Lung (tissue), 12 donors: Measurements from ENCODE around the gene UBTD2. TPM values are rescaled to one million over a fixed set of nuclear protein-coding genes. Genes with fewer than 3 reads are reported as not detected.

Experiments used
- ATAC-seq: fragments of 200-7000 bp; cut with Tn5 transposase; one replicate; pipeline ENCODE4 v1.9.1; 2020; ENCODE audit warnings: moderate number of reproducible peaks; ENCODE audit not compliant: insufficient read depth, low FRiP score
- DNase-seq, 3 donors: peaks; one replicate each; pipeline ENCODE4 v3.0.0-alpha.2; 2013 to 2017
- H3K27ac ChIP-seq, 2 donors: one replicate each; pipeline ENCODE4 v1.5.1; 2013; ENCODE audit warnings: mild to moderate bottlenecking in 2 of 2, moderate library complexity in 2 of 2, control low read depth in 1 of 2, inconsistent platforms in 1 of 2, low read depth in 1 of 2, low read length in 1 of 2
- H3K27me3 ChIP-seq, 3 donors: one replicate each; pipeline ENCODE4 v1.5.1; 2013; ENCODE audit warnings: low read length in 2 of 3; ENCODE audit not compliant: control insufficient read depth in 3 of 3, insufficient read depth in 3 of 3
- H3K36me3 ChIP-seq, 4 donors: one replicate each; pipeline ENCODE4 v1.5.1; 2013; ENCODE audit warnings: low read length in 4 of 4, mild to moderate bottlenecking in 1 of 4, moderate library complexity in 1 of 4; ENCODE audit not compliant: control insufficient read depth in 4 of 4, insufficient read depth in 4 of 4
- H3K4me1 ChIP-seq, 5 donors: one replicate each; pipeline ENCODE4 v1.5.1; 2013; ENCODE audit warnings: low read length in 5 of 5, mild to moderate bottlenecking in 2 of 5, moderate library complexity in 1 of 5; ENCODE audit not compliant: control insufficient read depth in 5 of 5, insufficient read depth in 5 of 5
- H3K4me3 ChIP-seq: one replicate; pipeline ENCODE4 v1.5.1; 2013; ENCODE audit warnings: mild to moderate bottlenecking, control low read depth, moderate library complexity
- H3K9ac ChIP-seq, 2 donors: one replicate each; pipeline ENCODE4 v1.5.1; 2013; ENCODE audit warnings: low read length in 2 of 2, control low read depth in 1 of 2; ENCODE audit not compliant: insufficient read depth in 1 of 2
- H3K9me3 ChIP-seq, 4 donors: one replicate each; pipeline ENCODE4 v1.5.1; 2013; ENCODE audit warnings: low read length in 3 of 4, mild to moderate bottlenecking in 1 of 4, moderate library complexity in 1 of 4; ENCODE audit not compliant: control insufficient read depth in 4 of 4, insufficient read depth in 3 of 4
- WGBS, 2 donors: extraction: QIAGEN DNeasy Blood & Tissue Kit; methylation state at CpG; one replicate each; pipeline ENCODE4 v1.1.7; 2013; 5-methylcytosine and 5-hydroxymethylcytosine counted together
- polyA plus RNA-seq, 2 donors: library from polyadenylated mRNA; stranded (reverse); fragments of 200-250 nt; gene quantifications; one replicate each; pipeline ENCODE4 v1.2.1, GENCODE V29; 2013
- total RNA-seq, 2 donors: library from RNA; depleted of rRNA in 1 of 2; stranded (reverse); fragments of >200 nt in 1 of 2; gene quantifications; one replicate each; pipeline ENCODE4 v1.2.1, GENCODE V29; 2014 to 2021
- TF ChIP-seq, protein P1 (sequence below): IDR thresholded peaks from 2 replicates; pipeline ENCODE4 v1.5.1; 2012; ENCODE audit warnings: mild to moderate bottlenecking; ENCODE audit errors: control extremely low read depth, extremely low read depth
- donor health status: control.
- donor health status: control.
- donor health status: Bipolar disorder and iron deficiency.
- donor health status: healthy.
- donor health status: DM: yes; HTN: yes; CAD: no.

UBTD2 gene
- total and polyA plus RNA-seq, 4 donors = 8.1 to 53.5 (median 11.3) TPM

DNA sequence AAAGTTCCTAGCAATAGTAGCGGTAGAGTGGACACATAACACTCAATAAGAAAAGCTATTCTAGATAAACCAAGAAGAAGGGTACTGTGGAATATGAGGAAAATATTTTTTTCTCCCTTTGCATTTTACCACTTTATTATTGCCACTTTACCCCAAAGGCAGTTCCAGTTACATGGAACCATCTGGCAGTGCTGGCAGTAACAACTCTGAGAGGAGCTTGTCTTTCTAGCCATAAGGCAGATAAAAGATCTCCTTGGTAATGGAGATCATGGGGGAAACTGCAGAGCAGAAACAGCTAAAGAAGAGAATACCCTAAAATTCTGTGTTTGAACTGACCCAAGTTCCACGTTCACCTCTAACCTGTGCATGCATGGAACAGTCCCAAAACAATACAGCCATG, 38.5 kb downstream of the UBTD2 start:
- WGBS, 2 donors = 74 to 91% methylated on average over 2 of the region's 2 CpGs
- Histone ChIP-seq H3K9ac (no peak overlapping the region), H3K27ac (peak overlapping the region in 1 of 2 donors; percentile 40), H3K9me3 (no peaks in the 10 kb centered on the region), H3K4me1 (peaks cover 0 to 22% (median 3%) of the 10 kb centered on the region in 5 donors), H3K27me3 (no peaks in the 10 kb centered on the region), H3K4me3 (no peak overlapping the region), H3K36me3 (peaks cover 0 to 3% (median 1%) of the 10 kb centered on the region in 4 donors)
- TF ChIP-seq, protein P1, sequence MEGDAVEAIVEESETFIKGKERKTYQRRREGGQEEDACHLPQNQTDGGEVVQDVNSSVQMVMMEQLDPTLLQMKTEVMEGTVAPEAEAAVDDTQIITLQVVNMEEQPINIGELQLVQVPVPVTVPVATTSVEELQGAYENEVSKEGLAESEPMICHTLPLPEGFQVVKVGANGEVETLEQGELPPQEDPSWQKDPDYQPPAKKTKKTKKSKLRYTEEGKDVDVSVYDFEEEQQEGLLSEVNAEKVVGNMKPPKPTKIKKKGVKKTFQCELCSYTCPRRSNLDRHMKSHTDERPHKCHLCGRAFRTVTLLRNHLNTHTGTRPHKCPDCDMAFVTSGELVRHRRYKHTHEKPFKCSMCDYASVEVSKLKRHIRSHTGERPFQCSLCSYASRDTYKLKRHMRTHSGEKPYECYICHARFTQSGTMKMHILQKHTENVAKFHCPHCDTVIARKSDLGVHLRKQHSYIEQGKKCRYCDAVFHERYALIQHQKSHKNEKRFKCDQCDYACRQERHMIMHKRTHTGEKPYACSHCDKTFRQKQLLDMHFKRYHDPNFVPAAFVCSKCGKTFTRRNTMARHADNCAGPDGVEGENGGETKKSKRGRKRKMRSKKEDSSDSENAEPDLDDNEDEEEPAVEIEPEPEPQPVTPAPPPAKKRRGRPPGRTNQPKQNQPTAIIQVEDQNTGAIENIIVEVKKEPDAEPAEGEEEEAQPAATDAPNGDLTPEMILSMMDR = no peak
- DNase-seq (peak in 1 of 3 donors; percentile 26), ATAC-seq (no peak)

DNA sequence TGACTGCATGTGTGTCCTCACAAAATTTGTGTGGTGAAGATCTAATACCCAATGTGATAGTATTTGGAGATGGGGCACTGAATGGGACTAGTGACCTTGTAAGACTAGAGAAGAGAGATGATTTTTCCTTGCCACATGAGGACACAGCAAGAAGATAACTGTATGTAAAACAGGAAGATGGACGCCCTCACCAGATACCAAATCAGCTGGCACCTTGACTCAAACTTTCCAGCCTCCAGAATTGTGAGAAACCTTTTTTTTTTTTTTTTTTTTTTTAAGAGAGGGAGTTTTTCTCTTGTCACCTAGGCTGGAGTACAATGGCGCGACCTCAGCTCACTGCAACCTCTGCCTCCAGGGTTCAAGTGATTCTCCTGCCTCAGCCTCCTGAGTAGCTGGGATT, 40.3 kb downstream of the UBTD2 start:
- ATAC-seq = no peak
- no peaks in the 10 kb centered on the region for H3K9me3 ChIP-seq
- no peak for DNase-seq
- peaks cover 0 to 3% (median 0%) of the 10 kb centered on the region in 4 donors for H3K36me3 ChIP-seq
- no peak overlapping the region for H3K27ac ChIP-seq
- 94 to 97% methylated on average over 3 of the region's 3 CpGs for WGBS, 2 donors
- TF ChIP-seq, protein P1 = no peak
- no peak overlapping the region for H3K4me3 ChIP-seq
- H3K4me1 ChIP-seq = peaks cover 0 to 27% (median 3%) of the 10 kb centered on the region in 5 donors
- no peak overlapping the region for H3K9ac ChIP-seq
- no peaks in the 10 kb centered on the region for H3K27me3 ChIP-seq

DNA sequence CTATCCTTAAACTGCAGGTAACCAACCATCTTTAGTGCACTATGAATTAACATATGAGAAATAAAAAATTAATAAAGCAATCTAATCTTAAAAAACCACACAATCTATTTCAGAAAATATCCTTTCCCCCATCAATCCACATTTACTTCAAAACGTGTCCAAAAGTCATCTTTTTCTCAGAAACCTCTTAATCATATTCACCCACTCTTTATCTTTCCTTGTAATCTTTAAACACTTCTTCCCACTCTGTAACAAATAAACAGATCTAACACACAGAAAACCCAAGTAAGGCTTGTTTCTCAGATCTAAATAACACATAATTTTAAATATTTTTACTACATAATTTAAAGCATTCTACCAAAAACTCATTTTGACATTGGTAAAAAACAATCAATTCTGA, 45.2 kb downstream of the UBTD2 start:
- Histone ChIP-seq H3K27me3 (no peaks in the 10 kb centered on the region), H3K27ac (no peak overlapping the region), H3K9me3 (no peaks in the 10 kb centered on the region), H3K4me1 (peaks cover 0 to 20% (median 7%) of the 10 kb centered on the region in 5 donors), H3K4me3 (no peak overlapping the region), H3K9ac (no peak overlapping the region), H3K36me3 (peaks cover 2 to 6% (median 5%) of the 10 kb centered on the region in 4 donors)
- no peak for DNase-seq
- no peak for ATAC-seq
- WGBS, 2 donors = 22 to 26% methylated on average over 1 of the region's 1 CpG
- TF ChIP-seq, protein P1 = no peak
